ENCODE measurements around the gene TMEM201. TPM values are rescaled to one million over a fixed set of nuclear protein-coding genes. Genes with fewer than 3 reads are reported as not detected.

The TMEM201 gene
- polyA plus RNA-seq, 4 donors = 0.67 to 8.5 (median 3.7) TPM

GRCh38 chr1:9589144-9589718, 520 bp downstream of the TMEM201 start:
- WGBS, 3 donors = 0 to 1% (median 0%) methylated on average over 26 to 63 of the region's 63 CpGs
- peaks cover 0 to 37% (median 4%) of the 10 kb centered on the region in 3 donors for H3K4me1 ChIP-seq (ENCODE audit: control insufficient read depth in 3 of 3, insufficient read depth in 2 of 3, low read depth in 1 of 3, low read length in 2 of 3)
- DNase-seq (peak; percentile 35 to 73), FAIRE-seq (no peak)
- H3K27me3 ChIP-seq (ENCODE audit: control insufficient read depth in 3 of 3, insufficient read depth in 3 of 3, low read length in 3 of 3) = no peaks in the 10 kb centered on the region
- H3K36me3 ChIP-seq (ENCODE audit: control insufficient read depth in 3 of 3, insufficient read depth in 2 of 3, low read depth in 1 of 3, low read length in 3 of 3) = peaks cover 0 to 24% (median 0%) of the 10 kb centered on the region in 3 donors
- H3K4me3 ChIP-seq (ENCODE audit: low read depth in 1 of 3, low read length in 3 of 3) = peak overlapping the region; percentile 52 to 74 (median 63)
- peak overlapping the region in 1 of 3 donors; percentile 40 for H3K27ac ChIP-seq (ENCODE audit: low read depth in 1 of 3, low read length in 2 of 3)
- H3K9me3 ChIP-seq (ENCODE audit: control insufficient read depth in 2 of 2, insufficient read depth in 1 of 2, low read depth in 1 of 2, low read length in 1 of 2) = no peaks in the 10 kb centered on the region

DNA sequence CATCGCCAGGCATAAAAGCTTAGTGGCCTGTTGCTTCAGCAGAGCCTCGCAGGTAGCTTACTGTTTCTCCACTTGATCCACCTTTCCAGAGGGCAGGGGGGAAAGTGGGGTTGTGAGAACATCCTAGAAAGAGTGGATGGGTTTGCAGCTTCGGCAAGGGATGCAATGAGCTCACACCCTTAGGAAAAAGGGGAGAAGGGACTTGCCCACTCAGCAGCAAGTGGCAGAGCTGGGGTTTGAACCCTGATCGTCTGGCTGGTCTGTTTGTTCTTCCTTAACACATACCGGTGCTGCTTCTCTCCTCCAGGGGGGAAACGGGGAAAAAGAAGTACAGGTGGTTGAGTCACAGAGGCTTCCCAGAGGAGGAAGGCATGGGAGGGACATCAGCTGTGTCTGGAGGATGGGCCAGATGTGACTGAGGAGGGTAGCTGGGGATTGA, 1.0 kb downstream of the TMEM201 start:
- Histone ChIP-seq H3K9me3 (ENCODE audit: control insufficient read depth in 2 of 2, insufficient read depth in 1 of 2, low read depth in 1 of 2, low read length in 1 of 2) (no peaks in the 10 kb centered on the region), H3K27me3 (ENCODE audit: control insufficient read depth in 3 of 3, insufficient read depth in 3 of 3, low read length in 3 of 3) (no peaks in the 10 kb centered on the region), H3K36me3 (ENCODE audit: control insufficient read depth in 3 of 3, insufficient read depth in 2 of 3, low read depth in 1 of 3, low read length in 3 of 3) (peaks cover 0 to 22% (median 0%) of the 10 kb centered on the region in 3 donors), H3K4me3 (ENCODE audit: low read depth in 1 of 3, low read length in 3 of 3) (peak overlapping the region; percentile 12 to 74 (median 52)), H3K4me1 (ENCODE audit: control insufficient read depth in 3 of 3, insufficient read depth in 2 of 3, low read depth in 1 of 3, low read length in 2 of 3) (peaks cover 0 to 37% (median 4%) of the 10 kb centered on the region in 3 donors), H3K27ac (ENCODE audit: low read depth in 1 of 3, low read length in 2 of 3) (no peak overlapping the region)
- FAIRE-seq (no peak), DNase-seq (no peak)
- WGBS, 3 donors = 3 to 19% (median 10%) methylated on average over 6 of the region's 6 CpGs

GRCh38 chr1:9590201-9590600, 1.5 kb downstream of the TMEM201 start:
- DNase-seq = peak in 1 of 2 donors; percentile 19
- Histone ChIP-seq H3K27me3 (ENCODE audit: control insufficient read depth in 3 of 3, insufficient read depth in 3 of 3, low read length in 3 of 3) (no peaks in the 10 kb centered on the region), H3K4me3 (ENCODE audit: low read depth in 1 of 3, low read length in 3 of 3) (no peak overlapping the region), H3K27ac (ENCODE audit: low read depth in 1 of 3, low read length in 2 of 3) (no peak overlapping the region), H3K36me3 (ENCODE audit: control insufficient read depth in 3 of 3, insufficient read depth in 2 of 3, low read depth in 1 of 3, low read length in 3 of 3) (peaks cover 0 to 22% (median 0%) of the 10 kb centered on the region in 3 donors), H3K9me3 (ENCODE audit: control insufficient read depth in 2 of 2, insufficient read depth in 1 of 2, low read depth in 1 of 2, low read length in 1 of 2) (no peaks in the 10 kb centered on the region), H3K4me1 (ENCODE audit: control insufficient read depth in 3 of 3, insufficient read depth in 2 of 3, low read depth in 1 of 3, low read length in 2 of 3) (peaks cover 0 to 37% (median 4%) of the 10 kb centered on the region in 3 donors)
- 33 to 60% (median 48%) methylated on average over 7 of the region's 7 CpGs for WGBS, 3 donors
- FAIRE-seq = no peak

- H3K27ac ChIP-seq (ENCODE audit: low read depth in 1 of 3, low read length in 2 of 3) = no peak overlapping the region
- no peaks in the 10 kb centered on the region for H3K9me3 ChIP-seq (ENCODE audit: control insufficient read depth in 2 of 2, insufficient read depth in 1 of 2, low read depth in 1 of 2, low read length in 1 of 2)
- no peak for DNase-seq
- H3K4me1 ChIP-seq (ENCODE audit: control insufficient read depth in 3 of 3, insufficient read depth in 2 of 3, low read depth in 1 of 3, low read length in 2 of 3) = peaks cover 0 to 37% (median 4%) of the 10 kb centered on the region in 3 donors
- FAIRE-seq = no peak
- H3K4me3 ChIP-seq (ENCODE audit: low read depth in 1 of 3, low read length in 3 of 3) = no peak overlapping the region
- H3K27me3 ChIP-seq (ENCODE audit: control insufficient read depth in 3 of 3, insufficient read depth in 3 of 3, low read length in 3 of 3) = no peaks in the 10 kb centered on the region
- H3K36me3 ChIP-seq (ENCODE audit: control insufficient read depth in 3 of 3, insufficient read depth in 2 of 3, low read depth in 1 of 3, low read length in 3 of 3) = peaks cover 0 to 26% (median 0%) of the 10 kb centered on the region in 3 donors
- 85 to 90% (median 88%) methylated on average over 19 of the region's 19 CpGs for WGBS, 3 donors
These were observed 2.4 kb downstream of the TMEM201 start for GRCh38 chr1:9590945-9591668.

- no peak overlapping the region for H3K4me3 ChIP-seq (ENCODE audit: low read depth in 1 of 3, low read length in 3 of 3)
- H3K4me1 ChIP-seq (ENCODE audit: control insufficient read depth in 3 of 3, insufficient read depth in 2 of 3, low read depth in 1 of 3, low read length in 2 of 3) = peaks cover 0 to 37% (median 4%) of the 10 kb centered on the region in 3 donors
- WGBS, 3 donors = 83 to 85% (median 84%) methylated on average over 22 of the region's 22 CpGs
- peaks cover 0 to 32% (median 0%) of the 10 kb centered on the region in 3 donors for H3K36me3 ChIP-seq (ENCODE audit: control insufficient read depth in 3 of 3, insufficient read depth in 2 of 3, low read depth in 1 of 3, low read length in 3 of 3)
- H3K27me3 ChIP-seq (ENCODE audit: control insufficient read depth in 3 of 3, insufficient read depth in 3 of 3, low read length in 3 of 3) = no peaks in the 10 kb centered on the region
- DNase-seq = no peak
- no peak for FAIRE-seq
- no peaks in the 10 kb centered on the region for H3K9me3 ChIP-seq (ENCODE audit: control insufficient read depth in 2 of 2, insufficient read depth in 1 of 2, low read depth in 1 of 2, low read length in 1 of 2)
- no peak overlapping the region for H3K27ac ChIP-seq (ENCODE audit: low read depth in 1 of 3, low read length in 2 of 3)
These were observed 3.2 kb downstream of the TMEM201 start for GRCh38 chr1:9591669-9592509.

DNA sequence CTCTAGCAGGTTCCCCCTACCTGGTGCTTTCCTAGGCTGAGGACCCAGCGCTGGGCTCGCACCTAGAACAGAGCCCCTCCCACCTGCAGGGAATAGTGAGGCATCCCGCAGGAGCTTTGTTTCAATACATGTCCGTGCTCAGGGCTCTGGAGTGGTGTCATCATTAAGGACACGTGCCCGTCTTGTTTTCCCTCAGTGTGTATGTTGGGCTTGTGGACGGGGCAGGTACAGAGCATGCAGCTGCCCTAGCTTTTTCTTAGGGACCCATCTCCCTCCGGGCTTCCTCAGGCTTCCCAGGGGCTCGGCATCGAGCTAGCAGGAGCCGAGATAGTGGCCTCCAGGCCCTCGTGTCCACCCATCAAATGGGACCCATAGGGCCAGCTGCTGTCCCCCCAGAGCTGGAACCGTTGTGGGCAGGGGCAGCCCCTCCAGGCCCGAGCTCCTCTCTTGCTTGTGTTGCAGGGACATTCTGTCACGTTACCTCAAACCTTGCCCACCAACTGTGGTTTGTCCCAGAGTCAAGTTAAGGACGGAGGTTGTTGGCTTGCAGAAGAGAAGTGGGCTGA, 3.9 kb downstream of the TMEM201 start:
- Histone ChIP-seq H3K9me3 (ENCODE audit: control insufficient read depth in 2 of 2, insufficient read depth in 1 of 2, low read depth in 1 of 2, low read length in 1 of 2) (no peaks in the 10 kb centered on the region), H3K27me3 (ENCODE audit: control insufficient read depth in 3 of 3, insufficient read depth in 3 of 3, low read length in 3 of 3) (no peaks in the 10 kb centered on the region), H3K4me3 (ENCODE audit: low read depth in 1 of 3, low read length in 3 of 3) (no peak overlapping the region), H3K4me1 (ENCODE audit: control insufficient read depth in 3 of 3, insufficient read depth in 2 of 3, low read depth in 1 of 3, low read length in 2 of 3) (peaks cover 0 to 37% (median 4%) of the 10 kb centered on the region in 3 donors), H3K27ac (ENCODE audit: low read depth in 1 of 3, low read length in 2 of 3) (peak overlapping the region in 1 of 3 donors; percentile 62), H3K36me3 (ENCODE audit: control insufficient read depth in 3 of 3, insufficient read depth in 2 of 3, low read depth in 1 of 3, low read length in 3 of 3) (peaks cover 0 to 39% (median 0%) of the 10 kb centered on the region in 3 donors)
- WGBS, 3 donors = 79 to 89% (median 80%) methylated on average over 13 to 16 of the region's 16 CpGs
- FAIRE-seq (no peak), DNase-seq (no peak)

DNA sequence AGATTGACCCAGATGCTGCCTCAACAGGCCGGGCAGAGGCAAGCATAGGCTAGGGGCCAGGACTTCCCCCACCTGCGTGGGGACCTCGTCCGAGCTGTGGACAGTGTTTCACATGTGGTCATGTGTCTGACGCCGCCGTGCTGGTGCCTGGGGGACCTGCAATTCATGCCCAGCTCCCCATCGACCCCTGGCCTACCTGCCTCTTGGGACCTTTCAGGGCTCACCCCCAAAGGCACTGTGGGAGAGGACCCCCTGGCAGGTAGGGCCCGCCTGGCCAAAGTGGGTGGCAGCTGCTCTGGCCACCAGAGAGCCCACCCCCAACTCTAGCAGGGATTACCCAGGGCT, 4.4 kb downstream of the TMEM201 start:
- peak overlapping the region in 2 of 3 donors; percentile 18 to 62 for H3K27ac ChIP-seq (ENCODE audit: low read depth in 1 of 3, low read length in 2 of 3)

More for the DNA sequence above, 4.4 kb downstream of the TMEM201 start:
- 63 to 84% (median 70%) methylated on average over 7 to 9 of the region's 9 CpGs for WGBS, 3 donors
- peaks cover 0 to 36% (median 4%) of the 10 kb centered on the region in 3 donors for H3K4me1 ChIP-seq (ENCODE audit: control insufficient read depth in 3 of 3, insufficient read depth in 2 of 3, low read depth in 1 of 3, low read length in 2 of 3)
- no peak for DNase-seq
- H3K36me3 ChIP-seq (ENCODE audit: control insufficient read depth in 3 of 3, insufficient read depth in 2 of 3, low read depth in 1 of 3, low read length in 3 of 3) = peaks cover 0 to 44% (median 3%) of the 10 kb centered on the region in 3 donors
- H3K27me3 ChIP-seq (ENCODE audit: control insufficient read depth in 3 of 3, insufficient read depth in 3 of 3, low read length in 3 of 3) = no peaks in the 10 kb centered on the region
- FAIRE-seq = no peak
- H3K4me3 ChIP-seq (ENCODE audit: low read depth in 1 of 3, low read length in 3 of 3) = no peak overlapping the region
- H3K9me3 ChIP-seq (ENCODE audit: control insufficient read depth in 2 of 2, insufficient read depth in 1 of 2, low read depth in 1 of 2, low read length in 1 of 2) = no peaks in the 10 kb centered on the region
